SU-DHL-6 (cell line): ENCODE measurements around the gene MATK.

Experiments
- H2AFZ ChIP-seq: fragments of 200-600 bp; sonication (generic); 2 replicates; pipeline ENCODE4 v1.6.1; 2014; ENCODE audit warnings: low read depth, mild to moderate bottlenecking, moderate library complexity, mixed read lengths, antibody characterized with exemption, low read length; ENCODE audit not compliant: severe bottlenecking
- H3F3A ChIP-seq: fragments of 200-600 bp; shearing (Covaris generic); 2 replicates; pipeline ENCODE4 v1.6.0; 2016; ENCODE audit warnings: antibody characterized with exemption, mild to moderate bottlenecking; ENCODE audit not compliant: insufficient read depth
- H3K27ac ChIP-seq: fragments of 200-600 bp; sonication (generic); 2 replicates; pipeline ENCODE4 v1.5.1; 2016; ENCODE audit warnings: low read depth, mild to moderate bottlenecking, low read length, moderate library complexity, mixed read lengths
- H3K27me3 ChIP-seq: fragments of 200-600 bp; sonication (generic), shearing (Covaris generic); 2 replicates; pipeline ENCODE4 v1.6.0; 2014; ENCODE audit warnings: mild to moderate bottlenecking, low read length
- H3K36me3 ChIP-seq: fragments of 200-600 bp; sonication (generic); 2 replicates; pipeline ENCODE4 v1.6.1; 2014; ENCODE audit warnings: mild to moderate bottlenecking, low read length, mixed read lengths
- H3K4me2 ChIP-seq: fragments of 300-600, 200-600 bp; shearing (Covaris generic), sonication (generic); 2 replicates; pipeline ENCODE4 v1.6.0; 2014; ENCODE audit warnings: low read length, low read depth, mild to moderate bottlenecking; ENCODE audit not compliant: poor library complexity, severe bottlenecking
- H3K4me3 ChIP-seq: fragments of 200-600 bp; sonication (generic); 2 replicates; pipeline ENCODE4 v1.5.1; 2014; ENCODE audit warnings: antibody characterized with exemption, low read length, mild to moderate bottlenecking, mixed read lengths; ENCODE audit not compliant: insufficient read depth, poor library complexity, severe bottlenecking
- H3K79me2 ChIP-seq: fragments of 200-600 bp; sonication (generic); 2 replicates; pipeline ENCODE4 v1.6.1; 2014; ENCODE audit warnings: mild to moderate bottlenecking, low read length, moderate library complexity; ENCODE audit not compliant: insufficient read depth
- H3K9ac ChIP-seq: fragments of 200-600 bp; sonication (generic); 2 replicates; pipeline ENCODE4 v1.7.0; 2014; ENCODE audit warnings: mild to moderate bottlenecking, low read length
- H3K9me2 ChIP-seq: fragments of 200-600 bp; sonication (generic); replicated peaks from 2 replicates; pipeline ENCODE4 v1.6.1; 2014; ENCODE audit warnings: low read length; ENCODE audit not compliant: insufficient read depth
- H3K9me3 ChIP-seq: fragments of 200-600 bp; sonication (generic); 2 replicates; pipeline ENCODE4 v1.6.1; 2014; ENCODE audit warnings: low read length, mixed read lengths; ENCODE audit not compliant: insufficient read depth
- H4K20me1 ChIP-seq: fragments of 200-600 bp; sonication (generic); 2 replicates; pipeline ENCODE4 v1.6.1; 2014; ENCODE audit warnings: low read depth, mild to moderate bottlenecking, antibody characterized with exemption, low read length, moderate library complexity, mixed read lengths
- CTCF ChIP-seq: fragments of 200-600 bp; sonication (generic); IDR thresholded peaks from one replicate; pipeline ENCODE4 v1.5.1; 2017; ENCODE audit warnings: antibody characterized with exemption, mild to moderate bottlenecking, low read length, moderate library complexity; ENCODE audit not compliant: insufficient read depth, poor library complexity, severe bottlenecking
- EZH2phosphoT487 ChIP-seq: fragments of 200-600 bp; sonication (generic), shearing (Covaris generic); conservative IDR thresholded peaks from 2 replicates; pipeline ENCODE4 v1.6.1; 2018; ENCODE audit warnings: mild to moderate bottlenecking, antibody characterized with exemption, low read length, moderate library complexity, mixed read lengths

Gene MATK

GRCh38 chr19:3768748-3769099 lies 17.5 kb downstream of the MATK start:
- Histone ChIP-seq H3K4me2 (no peak overlapping the region), H3K27me3 (no peaks in the 10 kb centered on the region), H3K9me3 (no peaks in the 10 kb centered on the region), H3K36me3 (no peaks in the 10 kb centered on the region), H3K27ac (no peak overlapping the region), H2AFZ (no peak overlapping the region), H3K4me3 (no peak overlapping the region), H3K9ac (no peak overlapping the region), H3K9me2 (no peaks in the 10 kb centered on the region), H3K79me2 (no peaks in the 10 kb centered on the region), H3F3A (no peaks in the 10 kb centered on the region), H4K20me1 (no peaks in the 10 kb centered on the region)
- no peak for TF ChIP-seq CTCF
- no peak for TF ChIP-seq EZH2phosphoT487

GRCh38 chr19:3768015-3768747 lies 18.0 kb downstream of the MATK start:
- Histone ChIP-seq H3F3A (no peaks in the 10 kb centered on the region), H3K9ac (no peak overlapping the region), H4K20me1 (no peaks in the 10 kb centered on the region), H3K4me2 (no peak overlapping the region), H3K27me3 (no peaks in the 10 kb centered on the region), H3K36me3 (no peaks in the 10 kb centered on the region), H3K9me3 (no peaks in the 10 kb centered on the region), H3K79me2 (peaks cover 3% of the 10 kb centered on the region; the same call in 1 of the 2 replicates), H2AFZ (no peak overlapping the region), H3K4me3 (no peak overlapping the region), H3K9me2 (no peaks in the 10 kb centered on the region), H3K27ac (no peak overlapping the region)
- no peak for TF ChIP-seq CTCF
- no peak for TF ChIP-seq EZH2phosphoT487

- H3K27me3 ChIP-seq = no peaks in the 10 kb centered on the region
- no peak overlapping the region for H3K9ac ChIP-seq
- no peak overlapping the region for H3K27ac ChIP-seq
- H3F3A ChIP-seq = peaks cover 6% of the 10 kb centered on the region
- no peak overlapping the region for H2AFZ ChIP-seq
- TF ChIP-seq EZH2phosphoT487 (no peak), CTCF (no peak)
- peaks cover 4% of the 10 kb centered on the region; the same call in 1 of the 2 replicates for H3K79me2 ChIP-seq
- no peak overlapping the region for H3K4me2 ChIP-seq
- no peaks in the 10 kb centered on the region for H3K36me3 ChIP-seq
- H3K4me3 ChIP-seq = no peak overlapping the region
- H3K9me2 ChIP-seq = no peaks in the 10 kb centered on the region
- H4K20me1 ChIP-seq = no peaks in the 10 kb centered on the region
- H3K9me3 ChIP-seq = no peaks in the 10 kb centered on the region
Observed at GRCh38 chr19:3767050-3767449, 19.1 kb downstream of the MATK start.
